ENCODE measurements around the gene SCG5.

Gene SCG5

DNA sequence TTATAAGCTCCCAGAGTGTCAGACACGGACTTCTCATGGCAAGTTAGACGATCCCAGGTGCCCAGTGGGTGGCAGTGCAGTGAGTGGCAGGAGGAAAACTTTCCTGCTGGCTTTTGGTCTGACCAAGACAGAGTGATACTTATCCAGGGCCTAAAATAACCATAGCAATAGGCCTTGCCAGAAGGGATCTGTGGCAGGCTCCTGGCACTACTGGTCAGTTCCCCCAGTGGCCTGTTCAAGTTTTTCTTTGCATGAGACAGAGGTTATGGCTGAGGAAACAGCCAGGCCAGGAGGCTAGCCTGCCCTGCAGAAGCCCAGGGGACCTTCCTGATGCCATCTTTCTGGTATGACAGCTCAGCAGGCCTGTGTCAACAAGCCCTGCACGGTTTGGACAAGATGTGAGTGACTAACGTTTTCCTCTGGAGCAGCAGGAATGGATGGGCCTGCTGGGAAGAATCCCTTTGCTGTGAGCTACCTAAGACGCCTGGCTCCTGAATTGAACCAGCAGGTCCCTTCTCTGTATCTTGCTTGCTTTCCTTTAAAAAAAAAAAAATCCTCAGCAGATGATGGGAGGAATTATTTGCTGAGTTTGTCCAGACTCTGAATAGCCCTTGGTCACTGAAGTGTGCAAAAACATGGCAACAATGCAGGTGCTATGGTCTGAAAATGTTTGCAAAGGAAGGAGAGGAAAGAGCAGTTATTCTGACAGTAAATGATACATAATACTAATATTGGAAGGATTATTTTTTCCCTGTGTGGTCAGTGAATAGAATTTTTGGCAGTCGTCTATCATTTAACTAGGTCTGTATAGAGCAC, 18.0 kb downstream of the SCG5 start:
- no peak for DNase-seq (ENCODE audit: low read depth)

DNA sequence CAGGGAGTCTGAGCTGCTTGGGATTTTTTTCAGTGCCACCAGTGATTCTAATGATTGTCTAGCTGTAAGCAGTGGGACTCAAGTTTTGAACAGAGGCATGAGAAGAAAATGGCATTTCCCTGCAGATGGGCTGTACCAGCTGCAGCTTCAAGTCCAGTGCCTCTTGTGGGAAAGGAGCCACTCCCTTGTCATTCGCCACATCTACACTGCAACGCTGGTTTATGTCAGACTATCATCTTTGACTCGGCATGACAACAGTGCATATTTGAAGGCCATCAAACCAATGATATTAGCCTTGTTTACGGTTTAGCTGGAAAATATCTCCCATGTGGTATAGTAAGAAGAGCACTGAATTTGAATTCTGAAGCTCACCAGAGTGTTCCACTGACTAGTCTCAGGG, 22.2 kb downstream of the SCG5 start:
- no peak for DNase-seq (ENCODE audit: low read depth)

GRCh38 chr15:32664796-32665195, 23.3 kb downstream of the SCG5 start:
- DNase-seq (ENCODE audit: low read depth) = no peak

- no peak for DNase-seq (ENCODE audit: low read depth)
Measured at GRCh38 chr15:32667321-32667720, 25.8 kb downstream of the SCG5 start.

DNA sequence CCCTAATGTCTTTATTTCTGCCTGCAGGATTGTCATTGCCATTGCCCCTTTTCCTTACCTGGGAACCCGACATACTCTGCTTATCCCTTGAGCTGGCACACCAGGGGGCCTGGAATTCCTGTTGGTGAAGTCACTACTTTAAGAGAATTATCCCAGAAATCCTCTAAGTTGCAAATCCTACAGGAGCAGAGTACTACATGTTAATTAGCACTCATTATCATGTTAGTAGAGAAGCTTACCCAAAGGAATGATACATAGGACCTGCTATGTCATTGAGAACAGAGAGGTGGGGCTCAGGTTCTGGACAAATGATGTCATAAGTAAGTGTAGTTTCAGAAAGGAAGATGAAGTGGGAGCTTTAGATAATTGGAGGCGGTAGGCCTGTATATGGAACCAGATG, 27.4 kb downstream of the SCG5 start:
- no peak for DNase-seq (ENCODE audit: low read depth)

DNA sequence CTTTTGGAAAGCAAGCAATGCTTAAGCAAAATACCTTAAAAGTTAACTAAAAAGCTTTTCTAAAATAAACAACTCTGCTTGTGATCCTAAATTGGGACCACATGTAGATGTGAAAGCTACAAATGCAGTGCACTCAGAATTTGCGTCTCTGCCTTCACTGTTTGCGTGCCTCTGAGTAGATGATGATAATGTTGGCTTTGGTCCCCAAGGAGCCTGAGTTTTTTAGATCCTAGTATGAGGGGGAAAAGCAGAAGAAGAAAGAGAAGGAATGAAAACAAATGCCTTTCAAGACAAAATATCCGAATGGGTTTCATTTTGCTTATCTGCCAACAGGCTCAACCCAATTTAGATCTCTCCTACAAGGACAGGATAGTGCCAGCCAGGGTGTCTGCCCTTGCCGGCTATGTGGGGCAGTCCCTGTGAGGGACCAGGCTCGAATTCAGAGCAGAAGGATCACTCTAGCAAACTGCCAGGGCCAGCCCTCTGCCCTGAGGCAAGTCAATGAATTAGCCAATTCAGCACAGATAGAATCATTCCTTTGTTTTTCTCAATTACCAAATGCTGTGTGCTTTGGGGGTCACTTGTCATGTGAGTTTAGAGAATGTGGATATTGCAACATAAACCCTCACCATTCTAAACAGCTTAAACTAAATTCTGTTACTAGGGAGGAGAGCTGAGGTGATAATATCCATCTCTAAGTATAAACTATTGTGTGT, 28.5 kb downstream of the SCG5 start:
- no peak for DNase-seq (ENCODE audit: low read depth)

GRCh38 chr15:32670623-32671022, 29.1 kb downstream of the SCG5 start:
- no peak for DNase-seq (ENCODE audit: low read depth)

DNA sequence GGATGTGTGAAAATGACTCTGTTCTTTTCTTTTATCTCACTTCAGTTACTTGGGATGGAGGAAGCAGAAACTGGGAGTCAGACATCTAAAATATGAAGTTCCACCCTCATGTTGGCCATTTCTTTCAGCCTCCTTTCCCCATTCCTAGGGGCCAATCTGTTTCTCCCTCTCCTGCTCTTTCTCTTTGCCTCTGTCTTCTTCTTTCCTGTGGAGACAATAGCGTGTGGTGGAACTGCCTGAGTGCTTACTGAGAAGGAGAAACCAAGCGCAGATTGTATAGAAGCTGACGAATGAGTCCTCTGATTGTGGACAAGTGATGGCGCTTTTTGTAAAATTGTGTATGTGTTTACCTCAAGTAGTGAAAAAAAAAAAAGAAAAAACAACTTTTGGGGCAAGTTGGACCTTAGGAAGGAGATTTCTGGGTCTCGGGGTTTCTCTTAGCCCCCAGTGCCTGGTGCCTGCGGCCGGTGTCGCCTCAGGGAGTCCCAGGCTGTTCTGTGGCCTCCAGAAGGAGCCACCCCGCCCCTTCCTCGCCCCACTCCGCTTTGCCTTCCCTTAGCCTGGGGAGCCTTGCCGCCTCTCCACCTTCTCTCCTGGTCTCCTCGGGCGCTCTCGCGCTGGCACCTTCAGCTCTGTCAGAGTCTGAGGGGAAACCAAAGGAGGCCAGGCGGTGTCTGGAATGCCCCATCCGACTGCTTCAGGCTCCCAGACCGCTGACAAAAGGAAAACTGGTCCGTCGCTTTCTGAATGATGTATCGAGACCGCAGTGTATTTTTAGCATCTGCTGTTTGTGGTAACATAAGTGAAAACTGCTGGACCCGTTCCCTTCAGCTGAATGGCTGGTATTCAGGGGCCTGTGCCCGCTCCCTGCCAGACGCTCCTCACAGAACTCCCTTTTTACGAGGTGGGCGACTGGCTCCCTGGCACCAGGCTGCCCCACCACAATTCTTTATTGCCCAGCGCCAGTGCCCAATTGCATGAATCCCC, 30.1 kb downstream of the SCG5 start:
- no peak for DNase-seq (ENCODE audit: low read depth)

- DNase-seq (ENCODE audit: low read depth) = no peak
Measured at GRCh38 chr15:32674681-32675080, 33.2 kb downstream of the SCG5 start.

DNA sequence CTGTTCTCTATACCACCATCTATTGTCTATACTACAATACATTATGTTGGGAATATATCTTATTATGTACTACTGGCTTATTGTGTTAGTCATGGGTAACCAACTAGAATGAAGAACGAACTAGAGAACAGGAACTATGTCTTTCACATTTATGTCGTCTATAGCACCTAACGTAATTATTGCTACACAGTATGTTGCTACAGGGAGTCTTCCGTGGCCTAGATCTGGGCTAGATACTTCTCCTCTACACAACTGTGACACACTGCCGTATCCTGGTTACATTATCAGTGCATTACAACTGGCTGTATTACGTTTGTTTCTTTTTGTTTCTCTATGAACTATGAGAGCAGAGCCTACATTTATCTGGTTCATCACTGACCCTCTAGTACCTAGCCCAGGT, 34.0 kb downstream of the SCG5 start:
- no peak for DNase-seq (ENCODE audit: low read depth)

GRCh38 chr15:32676169-32676568, 34.7 kb downstream of the SCG5 start:
- DNase-seq (ENCODE audit: low read depth) = no peak

GRCh38 chr15:32677238-32677750, 35.8 kb downstream of the SCG5 start:
- DNase-seq (ENCODE audit: low read depth) = no peak

- DNase-seq (ENCODE audit: low read depth) = no peak
Measured at GRCh38 chr15:32679298-32679690, 37.8 kb downstream of the SCG5 start.

- DNase-seq (ENCODE audit: low read depth) = no peak
Measured at GRCh38 chr15:32682569-32682968, 41.1 kb downstream of the SCG5 start.

GRCh38 chr15:32682977-32683630, 41.6 kb downstream of the SCG5 start:
- DNase-seq (ENCODE audit: low read depth) = no peak

DNA sequence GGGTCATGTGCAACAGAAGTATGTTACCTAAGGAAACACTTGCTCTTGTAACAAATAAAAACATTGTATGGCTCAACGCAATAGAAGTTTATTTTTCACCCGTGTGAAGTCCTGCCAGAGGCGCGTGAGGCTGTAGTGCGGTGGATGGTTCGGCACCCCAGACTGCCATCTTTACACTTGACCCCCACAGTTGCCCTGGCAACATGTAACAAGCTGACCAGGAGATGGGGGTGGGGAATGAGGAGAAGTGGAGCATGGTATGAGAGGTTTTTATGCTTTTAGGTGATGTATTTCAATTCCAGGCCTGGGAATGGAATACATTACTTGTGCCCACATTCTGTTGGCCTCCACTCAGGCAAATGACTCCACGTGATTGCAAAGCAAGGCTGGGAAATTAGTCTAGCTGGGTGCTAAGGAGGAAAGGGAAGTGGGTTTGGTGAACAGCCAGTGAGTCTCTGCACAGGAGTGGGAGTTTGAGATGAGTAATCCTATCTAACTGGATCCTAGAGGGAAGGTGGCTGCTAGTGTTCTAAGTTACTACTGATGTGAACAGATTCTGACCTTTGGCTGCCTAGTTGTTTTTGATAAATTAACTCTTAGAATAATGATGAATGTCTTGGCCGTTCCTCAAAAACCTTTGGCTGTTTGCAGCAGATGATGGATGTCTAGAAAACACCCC, 42.5 kb downstream of the SCG5 start:
- DNase-seq (ENCODE audit: low read depth) = no peak

DNA sequence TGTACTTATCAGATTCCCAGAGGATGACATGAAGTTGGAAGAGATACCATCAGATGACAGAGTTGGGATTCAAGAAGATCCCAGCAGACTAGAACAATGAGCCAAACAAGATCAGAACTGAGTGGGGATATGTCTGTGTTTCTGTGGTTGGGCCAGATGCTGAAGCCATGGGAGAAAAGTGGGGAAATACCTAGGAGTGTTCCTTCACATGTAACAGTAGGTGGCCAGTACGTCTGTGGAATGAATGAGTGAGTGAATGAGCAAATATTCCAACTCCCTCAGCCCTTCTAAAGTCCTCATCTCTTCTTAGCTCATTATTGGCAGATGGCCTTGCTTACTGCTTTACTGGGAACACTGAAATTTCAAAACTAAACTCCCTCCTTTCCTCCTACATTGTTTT, 44.1 kb downstream of the SCG5 start:
- no peak for DNase-seq (ENCODE audit: low read depth)

DNA sequence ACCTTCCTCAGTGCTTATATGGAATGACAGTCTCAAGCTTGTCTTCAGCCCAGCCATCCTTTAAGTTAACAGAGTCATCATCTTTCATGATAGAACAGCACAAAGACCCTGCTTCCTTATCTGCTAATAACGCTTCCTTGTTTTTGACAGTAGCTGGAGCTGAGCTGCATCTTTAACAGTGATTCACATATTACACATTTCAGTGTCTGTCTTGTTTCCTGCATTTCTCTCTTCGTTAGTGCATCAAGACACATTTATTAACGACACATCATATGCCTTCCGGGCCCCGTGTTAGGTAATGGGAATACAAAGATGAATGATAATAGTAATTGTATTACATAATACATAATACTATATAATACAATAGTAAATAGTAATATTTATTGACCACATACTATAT, 46.0 kb downstream of the SCG5 start:
- DNase-seq (ENCODE audit: low read depth) = no peak

GRCh38 chr15:32688151-32688639, 46.7 kb downstream of the SCG5 start:
- no peak for DNase-seq (ENCODE audit: low read depth)

DNA sequence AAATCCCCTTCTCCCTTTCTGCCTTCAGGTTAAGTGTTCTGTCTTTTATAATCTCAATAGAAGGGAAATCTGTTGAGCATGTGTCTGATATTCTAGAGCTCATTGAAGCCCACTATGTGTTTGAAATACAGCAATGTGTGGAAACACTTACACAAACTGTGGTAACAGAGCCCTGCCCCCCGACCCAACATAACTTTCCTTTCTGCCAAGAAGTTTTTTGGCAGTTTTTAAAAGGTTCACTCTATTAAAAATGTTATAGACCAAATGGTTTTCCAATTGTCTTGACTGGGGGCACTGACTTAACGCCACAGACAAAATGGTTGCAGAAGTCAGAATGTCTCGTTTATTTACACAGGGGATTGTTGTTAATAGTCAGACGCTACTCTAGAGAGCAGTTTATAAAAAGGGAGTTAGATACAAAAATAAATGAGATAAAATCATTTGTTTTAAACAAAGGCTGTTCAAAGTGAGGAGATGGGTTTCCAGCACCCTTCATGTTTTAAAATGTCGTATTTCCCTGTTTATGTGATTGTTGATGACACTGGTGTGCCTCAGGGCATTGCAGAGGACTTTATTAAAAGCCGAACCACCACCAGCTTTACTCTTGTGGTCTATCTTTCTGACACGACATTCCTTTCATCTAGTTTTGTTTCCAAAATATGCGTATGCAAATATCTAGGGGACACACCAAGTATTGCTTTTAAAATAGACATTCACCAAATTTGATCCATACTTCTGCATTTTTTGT, 49.6 kb downstream of the SCG5 start:
- no peak for DNase-seq (ENCODE audit: low read depth)

Measured in activated T-cell treated with anti-CD3 and anti-CD28 coated beads for 24 hours (primary cell).